HEK293 (cell line): Measurements from ENCODE around the gene CC2D1A.

ENCODE experiments used
- CTCF ChIA-PET: fragments of 350-600 bp; formaldehyde crosslinking; extraction: SDS; loops from one replicate; lab custom pipeline; 2021; ENCODE audit warnings: antibody characterized with exemption; lab: Yijun Ruan, JAX
- POLR2A ChIA-PET: fragments of 300-600 bp; formaldehyde crosslinking; extraction: SDS; loops from one replicate; lab custom pipeline; 2020; ENCODE audit warnings: antibody characterized with exemption, inconsistent platforms; lab: Yijun Ruan, JAX
- H3K27ac ChIP-seq: fragments of 200-500 bp; sonication (Bioruptor generic); 2 replicates; pipeline ENCODE4 v1.5.1; 2014; ENCODE audit warnings: low read depth, low read length, control low read depth, inconsistent platforms; ENCODE audit errors: extremely low read depth
- H3K36me3 ChIP-seq, 2 experiments: fragments of 200-500 bp in 1 of 2; sonication (Bioruptor generic) in 1 of 2; 1 replicate in 1 of 2; 2 replicates in 1 of 2; pipeline ENCODE4 v1.5.1; 2014 to 2017; ENCODE audit warnings: inconsistent platforms in 2 of 2, low read length in 2 of 2; ENCODE audit not compliant: control insufficient read depth in 2 of 2, insufficient read depth in 1 of 2
- H3K4me1 ChIP-seq: fragments of 200-500 bp; sonication (Bioruptor generic); 2 replicates; pipeline ENCODE4 v1.5.1; 2014; ENCODE audit warnings: mild to moderate bottlenecking, low read length, inconsistent platforms; ENCODE audit not compliant: control insufficient read depth, insufficient read depth
- H3K4me3 ChIP-seq: 2 replicates; pipeline ENCODE4 v1.5.1; 2011; ENCODE audit warnings: low read depth, mild to moderate bottlenecking, control low read depth, low read length, moderate library complexity
- H3K9me3 ChIP-seq: fragments of 200-500 bp; sonication (Bioruptor generic); 2 replicates; pipeline ENCODE4 v1.5.1; 2014; ENCODE audit warnings: low read depth, low read length, inconsistent platforms; ENCODE audit not compliant: control insufficient read depth, insufficient read depth
- GLI4 ChIP-seq: fragments of 450-650 bp; formaldehyde crosslinking; IDR thresholded peaks from 2 replicates; pipeline ENCODE4 v1.5.1; 2016; ENCODE audit warnings: missing biosample characterization, missing genetic modification characterization
- REST ChIP-seq: fragments of 450-650 bp; formaldehyde crosslinking; IDR thresholded peaks from 2 replicates; pipeline ENCODE4 v1.5.1; 2016; ENCODE audit warnings: missing biosample characterization, missing genetic modification characterization
- SP3 ChIP-seq: fragments of 450-650 bp; formaldehyde crosslinking; IDR thresholded peaks from 2 replicates; pipeline ENCODE4 v1.5.1; 2016; ENCODE audit warnings: missing biosample characterization, missing genetic modification characterization
- YY2 ChIP-seq: fragments of 450-650 bp; formaldehyde crosslinking; IDR thresholded peaks from 2 replicates; pipeline ENCODE4 v1.5.1; 2016; ENCODE audit warnings: missing biosample characterization, missing genetic modification characterization
- ZBTB6 ChIP-seq: fragments of 450-650 bp; formaldehyde crosslinking; IDR thresholded peaks from 2 replicates; pipeline ENCODE4 v1.5.1; 2017; ENCODE audit warnings: missing biosample characterization, missing genetic modification characterization
- ZBTB8A ChIP-seq: fragments of 450-650 bp; formaldehyde crosslinking; IDR thresholded peaks from 2 replicates; pipeline ENCODE4 v1.5.1; 2016; ENCODE audit warnings: missing biosample characterization, missing genetic modification characterization
- ZEB2 ChIP-seq: fragments of 450-650 bp; formaldehyde crosslinking; IDR thresholded peaks from 2 replicates; pipeline ENCODE4 v1.5.1; 2016; ENCODE audit warnings: missing biosample characterization, missing genetic modification characterization
- ZNF133 ChIP-seq: fragments of 450-650 bp; formaldehyde crosslinking; IDR thresholded peaks from 2 replicates; pipeline ENCODE4 v1.5.1; 2016; ENCODE audit warnings: missing biosample characterization, missing genetic modification characterization
- ZNF2 ChIP-seq: fragments of 450-650 bp; formaldehyde crosslinking; IDR thresholded peaks from 2 replicates; pipeline ENCODE4 v1.5.1; 2016; ENCODE audit warnings: missing biosample characterization, missing genetic modification characterization
- ZNF239 ChIP-seq: fragments of 450-650 bp; formaldehyde crosslinking; IDR thresholded peaks from 2 replicates; pipeline ENCODE4 v1.5.1; 2016; ENCODE audit warnings: missing biosample characterization, missing genetic modification characterization
- ZNF24 ChIP-seq: fragments of 450-650 bp; formaldehyde crosslinking; IDR thresholded peaks from 2 replicates; pipeline ENCODE4 v1.5.1; 2016; ENCODE audit warnings: missing biosample characterization, missing genetic modification characterization
- ZNF280C ChIP-seq: fragments of 450-650 bp; formaldehyde crosslinking; IDR thresholded peaks from 2 replicates; pipeline ENCODE4 v1.5.1; 2016; ENCODE audit warnings: missing biosample characterization, missing genetic modification characterization
- ZNF391 ChIP-seq: fragments of 450-650 bp; formaldehyde crosslinking; IDR thresholded peaks from 2 replicates; pipeline ENCODE4 v1.5.1; 2016; ENCODE audit warnings: low read depth, missing biosample characterization, missing genetic modification characterization, borderline replicate concordance
- ZNF398 ChIP-seq: fragments of 450-650 bp; formaldehyde crosslinking; IDR thresholded peaks from 2 replicates; pipeline ENCODE4 v1.5.1; 2017; ENCODE audit warnings: missing biosample characterization, missing genetic modification characterization
- ZNF529 ChIP-seq: fragments of 450-650 bp; formaldehyde crosslinking; IDR thresholded peaks from 2 replicates; pipeline ENCODE4 v1.5.1; 2017; ENCODE audit warnings: missing genetic modification characterization, missing biosample characterization; ENCODE audit not compliant: insufficient replicate concordance
- ZNF600 ChIP-seq: fragments of 450-650 bp; formaldehyde crosslinking; IDR thresholded peaks from 2 replicates; pipeline ENCODE4 v1.5.1; 2016; ENCODE audit warnings: missing biosample characterization, missing genetic modification characterization
- ZNF629 ChIP-seq: fragments of 450-650 bp; formaldehyde crosslinking; IDR thresholded peaks from 2 replicates; pipeline ENCODE4 v1.5.1; 2017; ENCODE audit warnings: missing biosample characterization, missing genetic modification characterization
- ZNF645 ChIP-seq: fragments of 450-650 bp; formaldehyde crosslinking; IDR thresholded peaks from 2 replicates; pipeline ENCODE4; 2016; ENCODE audit warnings: missing biosample characterization, missing genetic modification characterization
- ZNF660 ChIP-seq: fragments of 450-650 bp; IDR thresholded peaks from 2 replicates; pipeline ENCODE4 v1.5.1; 2018; ENCODE audit warnings: missing biosample characterization, mild to moderate bottlenecking, missing genetic modification characterization
- ZNF701 ChIP-seq: fragments of 450-650 bp; formaldehyde crosslinking; IDR thresholded peaks from 2 replicates; pipeline ENCODE4 v1.5.1; 2016; ENCODE audit warnings: missing biosample characterization, missing genetic modification characterization

The CC2D1A gene

GRCh38 chr19:13877303-13877702 lies 28.7 kb upstream of the CC2D1A start:
- H3K9me3 ChIP-seq = no peaks in the 10 kb centered on the region
- H3K27ac ChIP-seq = no peak overlapping the region
- ChIA-PET CTCF (interaction anchor here (0.6 to 1.1 kb wide), 4 partner anchors 14 to 511 kb away, joined by 3 to 4 read pairs (median 3); no protein-coding TSS in a partner anchor), POLR2A (interaction anchor here (1.8 kb wide), 1 partner anchor 259 kb away, joined by 4 read pairs; the partner anchor contains the start of gene ASF1B)
- TF ChIP-seq ZNF660 (tag by site-specific recombination) (no peak), ZBTB6 (tag by site-specific recombination) (peak; percentile 73)
- 0 out of 2 replicates have a peak, but pooled peaks cover 2% of the 10 kb centered on the region for H3K4me1 ChIP-seq
- no peak overlapping the region for H3K4me3 ChIP-seq
- H3K36me3 ChIP-seq = no peaks in the 10 kb centered on the region

- Histone ChIP-seq H3K36me3 (no peaks in the 10 kb centered on the region), H3K9me3 (no peaks in the 10 kb centered on the region), H3K27ac (peak overlapping the region; percentile 13; the same call in 1 of the 2 replicates), H3K4me1 (0 out of 2 replicates have a peak, but pooled peaks cover 2% of the 10 kb centered on the region), H3K4me3 (peak overlapping the region; percentile 32)
- ChIA-PET POLR2A (interaction anchor here (0.7 to 1.1 kb wide), 4 partner anchors 22 to 257 kb away, joined by 3 to 4 read pairs (median 4); partner anchors contain the start of gene MISP3), CTCF (interaction anchor here (0.5 to 4.2 kb wide), 39 partner anchors 9 to 1428 kb away, joined by 3 to 54 read pairs (median 5); partner anchors contain the start of genes DCAF15, IL27RA and MISP3)
- TF ChIP-seq ZNF629 (peak; percentile 90), SP3 (tag by site-specific recombination) (peak; percentile 52), ZBTB8A (tag by site-specific recombination) (peak; percentile 81), ZEB2 (tag by site-specific recombination) (peak; percentile 94), YY2 (tag by site-specific recombination) (0 out of 2 replicates have a peak, but pooled peaks have one; percentile 16), GLI4 (no peak), ZNF600 (tag by site-specific recombination) (no peak; the same call in 1 of the 2 replicates), ZNF24 (tag by site-specific recombination) (peak; percentile 86), ZNF529 (no peak), ZNF645 (tag by site-specific recombination) (no peak), ZNF133 (tag by site-specific recombination) (no peak), REST (tag by site-specific recombination) (no peak), ZNF660 (tag by site-specific recombination) (peak; percentile 96), ZNF280C (tag by site-specific recombination) (no peak), ZNF398 (tag by site-specific recombination) (peak; percentile 52; the same call in 1 of the 2 replicates), ZNF2 (tag by site-specific recombination) (peak; percentile 89), ZNF701 (tag by site-specific recombination) (no peak), ZNF239 (tag by site-specific recombination) (no peak), ZNF391 (tag by site-specific recombination) (peak; percentile 85; the same call in 1 of the 2 replicates)
These were observed 25.6 kb upstream of the CC2D1A start for GRCh38 chr19:13880059-13881043.
